Measurements from ENCODE around the gene CDNF.

CDNF gene

DNA sequence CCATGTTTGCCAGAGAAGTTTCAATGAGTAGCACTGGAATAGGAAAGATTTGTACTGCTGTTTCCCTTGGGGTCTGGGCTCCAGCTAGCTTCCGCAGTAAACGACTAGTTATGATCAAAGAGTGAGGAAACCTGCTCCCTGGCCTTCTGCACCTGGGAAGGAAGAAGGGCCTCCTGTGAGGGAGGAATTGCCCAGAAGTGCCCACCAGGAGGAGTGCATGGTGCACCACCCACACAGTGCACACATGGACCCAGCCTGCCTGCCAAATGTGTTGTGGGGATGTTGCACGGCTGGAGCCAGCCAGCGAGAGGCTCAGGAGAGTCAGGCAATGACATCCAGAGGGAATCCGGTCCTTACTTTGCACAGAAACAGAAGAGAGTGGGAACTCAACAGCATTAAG is 36.1 kb downstream of the CDNF start:
- no peaks in the 10 kb centered on the region for H3K36me3 ChIP-seq (ENCODE audit: insufficient read depth, low read length)
- H3K4me2 ChIP-seq (ENCODE audit: insufficient read depth, low read length): no peak overlapping the region
- H3K27ac ChIP-seq (ENCODE audit: low read length): no peak overlapping the region
- H3K4me1 ChIP-seq (ENCODE audit: insufficient read depth, low read length): no peaks in the 10 kb centered on the region
- no peak for DNase-seq
- no peak overlapping the region for H3K4me3 ChIP-seq (ENCODE audit: low read depth in 1 of 2, low read length in 2 of 2)
- TF ChIP-seq EZH2 (IDR thresholded peaks at IDR 0.05; ENCODE audit: borderline replicate concordance, low read depth, low read length, severe bottlenecking): no peak
- TF ChIP-seq, protein P1, sequence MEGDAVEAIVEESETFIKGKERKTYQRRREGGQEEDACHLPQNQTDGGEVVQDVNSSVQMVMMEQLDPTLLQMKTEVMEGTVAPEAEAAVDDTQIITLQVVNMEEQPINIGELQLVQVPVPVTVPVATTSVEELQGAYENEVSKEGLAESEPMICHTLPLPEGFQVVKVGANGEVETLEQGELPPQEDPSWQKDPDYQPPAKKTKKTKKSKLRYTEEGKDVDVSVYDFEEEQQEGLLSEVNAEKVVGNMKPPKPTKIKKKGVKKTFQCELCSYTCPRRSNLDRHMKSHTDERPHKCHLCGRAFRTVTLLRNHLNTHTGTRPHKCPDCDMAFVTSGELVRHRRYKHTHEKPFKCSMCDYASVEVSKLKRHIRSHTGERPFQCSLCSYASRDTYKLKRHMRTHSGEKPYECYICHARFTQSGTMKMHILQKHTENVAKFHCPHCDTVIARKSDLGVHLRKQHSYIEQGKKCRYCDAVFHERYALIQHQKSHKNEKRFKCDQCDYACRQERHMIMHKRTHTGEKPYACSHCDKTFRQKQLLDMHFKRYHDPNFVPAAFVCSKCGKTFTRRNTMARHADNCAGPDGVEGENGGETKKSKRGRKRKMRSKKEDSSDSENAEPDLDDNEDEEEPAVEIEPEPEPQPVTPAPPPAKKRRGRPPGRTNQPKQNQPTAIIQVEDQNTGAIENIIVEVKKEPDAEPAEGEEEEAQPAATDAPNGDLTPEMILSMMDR (IDR thresholded peaks at IDR 0.05; ENCODE audit: borderline replicate concordance, extremely low read depth, low read length, poor library complexity, severe bottlenecking): peak; percentile 26
- no peak; the same call in 2 of the 3 replicates for ATAC-seq (ENCODE audit: insufficient read depth, low read depth)
- H3K79me2 ChIP-seq (ENCODE audit: insufficient read depth, low read length): no peaks in the 10 kb centered on the region
- peaks cover 9% of the 10 kb centered on the region for H3K27me3 ChIP-seq (ENCODE audit: insufficient read depth, low read length, poor library complexity)
- no peak overlapping the region for H2AFZ ChIP-seq (ENCODE audit: low read depth, low read length)
- H4K20me1 ChIP-seq (ENCODE audit: insufficient read depth, low read length): no peaks in the 10 kb centered on the region
- no peak overlapping the region for H3K9ac ChIP-seq (ENCODE audit: low read depth, low read length)
- H3K9me3 ChIP-seq (ENCODE audit: insufficient read depth, low read length, severe bottlenecking): no peaks in the 10 kb centered on the region

DNA sequence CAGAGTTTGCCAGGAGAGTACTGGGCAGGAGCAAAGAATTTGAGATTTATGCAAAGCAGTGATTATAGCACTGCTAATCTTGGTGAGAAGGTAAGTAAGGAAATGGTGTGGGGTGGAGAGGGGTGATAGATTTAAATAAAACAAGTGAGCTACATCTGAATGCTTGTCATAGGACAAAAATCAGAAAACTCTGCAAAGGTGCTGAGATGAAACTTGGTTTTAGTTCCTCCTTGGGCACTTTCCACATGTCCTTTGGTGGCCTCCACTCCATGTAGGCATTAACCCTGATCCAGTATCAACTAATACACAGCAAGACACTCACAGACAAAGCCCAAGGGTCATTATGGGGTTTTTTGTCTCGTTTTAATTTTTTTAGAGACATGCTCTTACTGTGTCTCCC is 37.4 kb downstream of the CDNF start:
- Histone ChIP-seq H4K20me1 (ENCODE audit: insufficient read depth, low read length) (no peaks in the 10 kb centered on the region), H2AFZ (ENCODE audit: low read depth, low read length) (no peak overlapping the region), H3K79me2 (ENCODE audit: insufficient read depth, low read length) (no peaks in the 10 kb centered on the region), H3K4me1 (ENCODE audit: insufficient read depth, low read length) (no peaks in the 10 kb centered on the region), H3K36me3 (ENCODE audit: insufficient read depth, low read length) (no peaks in the 10 kb centered on the region), H3K27ac (ENCODE audit: low read length) (no peak overlapping the region), H3K4me3 (ENCODE audit: low read depth in 1 of 2, low read length in 2 of 2) (no peak overlapping the region), H3K9ac (ENCODE audit: low read depth, low read length) (no peak overlapping the region), H3K9me3 (ENCODE audit: insufficient read depth, low read length, severe bottlenecking) (no peaks in the 10 kb centered on the region), H3K4me2 (ENCODE audit: insufficient read depth, low read length) (no peak overlapping the region), H3K27me3 (ENCODE audit: insufficient read depth, low read length, poor library complexity) (peaks cover 9% of the 10 kb centered on the region)
- ATAC-seq (ENCODE audit: insufficient read depth, low read depth) (no peak), DNase-seq (no peak)
- no peak for TF ChIP-seq EZH2 (IDR thresholded peaks at IDR 0.05; ENCODE audit: borderline replicate concordance, low read depth, low read length, severe bottlenecking)
- TF ChIP-seq, protein P1 (IDR thresholded peaks at IDR 0.05; ENCODE audit: borderline replicate concordance, extremely low read depth, low read length, poor library complexity, severe bottlenecking): no peak

DNA sequence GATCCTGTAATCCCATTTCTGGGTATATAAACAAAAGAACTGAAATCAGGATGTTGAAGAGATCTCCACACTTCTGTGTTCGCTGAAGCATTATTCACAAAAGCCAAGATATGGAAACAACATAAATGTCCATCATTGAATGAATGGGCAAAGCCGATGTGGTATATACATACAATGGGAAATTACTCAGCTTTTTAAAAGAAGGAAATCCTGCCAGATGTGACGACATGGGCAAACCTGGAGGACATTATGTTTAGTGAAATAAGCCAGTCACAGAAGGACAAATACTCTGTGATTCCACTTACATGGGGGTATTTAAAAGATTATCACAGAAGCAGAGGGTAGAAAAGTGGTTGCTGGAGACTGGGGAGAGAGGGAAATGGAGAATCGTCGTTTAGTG is 39.2 kb downstream of the CDNF start:
- Histone ChIP-seq H2AFZ (ENCODE audit: low read depth, low read length) (no peak overlapping the region), H3K36me3 (ENCODE audit: insufficient read depth, low read length) (no peaks in the 10 kb centered on the region), H3K4me3 (ENCODE audit: low read depth in 1 of 2, low read length in 2 of 2) (no peak overlapping the region), H3K27me3 (ENCODE audit: insufficient read depth, low read length, poor library complexity) (peaks cover 9% of the 10 kb centered on the region), H3K4me2 (ENCODE audit: insufficient read depth, low read length) (no peak overlapping the region), H3K79me2 (ENCODE audit: insufficient read depth, low read length) (no peaks in the 10 kb centered on the region), H3K4me1 (ENCODE audit: insufficient read depth, low read length) (no peaks in the 10 kb centered on the region), H3K9ac (ENCODE audit: low read depth, low read length) (no peak overlapping the region), H3K9me3 (ENCODE audit: insufficient read depth, low read length, severe bottlenecking) (no peaks in the 10 kb centered on the region), H4K20me1 (ENCODE audit: insufficient read depth, low read length) (no peaks in the 10 kb centered on the region), H3K27ac (ENCODE audit: low read length) (no peak overlapping the region)
- DNase-seq (no peak), ATAC-seq (ENCODE audit: insufficient read depth, low read depth) (no peak)
- TF ChIP-seq, protein P1 (IDR thresholded peaks at IDR 0.05; ENCODE audit: borderline replicate concordance, extremely low read depth, low read length, poor library complexity, severe bottlenecking): no peak
- no peak for TF ChIP-seq EZH2 (IDR thresholded peaks at IDR 0.05; ENCODE audit: borderline replicate concordance, low read depth, low read length, severe bottlenecking)

DNA sequence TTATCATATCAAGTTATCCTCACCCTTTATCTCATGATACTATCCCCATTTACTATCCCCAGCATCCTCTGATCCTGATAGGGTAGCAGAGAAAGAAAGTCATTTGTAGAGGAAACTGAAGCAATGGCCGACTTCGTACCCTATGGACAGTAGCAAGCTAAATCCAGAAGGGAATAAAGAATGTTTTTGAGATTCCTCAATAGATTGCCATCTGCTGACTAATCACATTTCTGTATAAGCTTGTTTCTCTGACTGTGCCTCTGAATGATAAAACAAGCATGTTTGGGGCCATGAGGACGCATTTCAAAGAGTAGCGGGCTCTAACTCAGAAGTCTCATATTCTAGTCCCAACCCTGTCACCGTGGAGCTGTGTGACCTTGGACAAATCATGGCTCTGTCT is 49.9 kb downstream of the CDNF start:
- H3K9me3 ChIP-seq (ENCODE audit: insufficient read depth, low read length, severe bottlenecking): no peaks in the 10 kb centered on the region
- no peak for TF ChIP-seq EZH2 (IDR thresholded peaks at IDR 0.05; ENCODE audit: borderline replicate concordance, low read depth, low read length, severe bottlenecking)
- TF ChIP-seq, protein P1 (IDR thresholded peaks at IDR 0.05; ENCODE audit: borderline replicate concordance, extremely low read depth, low read length, poor library complexity, severe bottlenecking): no peak
- no peaks in the 10 kb centered on the region for H4K20me1 ChIP-seq (ENCODE audit: insufficient read depth, low read length)
- no peak for DNase-seq
- no peaks in the 10 kb centered on the region for H3K4me1 ChIP-seq (ENCODE audit: insufficient read depth, low read length)
- H3K79me2 ChIP-seq (ENCODE audit: insufficient read depth, low read length): no peaks in the 10 kb centered on the region
- H3K4me3 ChIP-seq (ENCODE audit: low read depth in 1 of 2, low read length in 2 of 2): no peak overlapping the region
- no peak for ATAC-seq (ENCODE audit: insufficient read depth, low read depth)
- no peak overlapping the region for H3K4me2 ChIP-seq (ENCODE audit: insufficient read depth, low read length)
- no peak overlapping the region for H3K27ac ChIP-seq (ENCODE audit: low read length)
- H3K27me3 ChIP-seq (ENCODE audit: insufficient read depth, low read length, poor library complexity): no peaks in the 10 kb centered on the region
- H2AFZ ChIP-seq (ENCODE audit: low read depth, low read length): no peak overlapping the region
- no peaks in the 10 kb centered on the region for H3K36me3 ChIP-seq (ENCODE audit: insufficient read depth, low read length)
- no peak overlapping the region for H3K9ac ChIP-seq (ENCODE audit: low read depth, low read length)
